Neural progenitor cell (in vitro differentiated cells): Measurements from ENCODE around the gene PRELP.

ENCODE experiments used
- EZH2 ChIP-seq: fragments of 200-600 bp; sonication (generic); IDR thresholded peaks from 2 replicates; pipeline ENCODE4 v1.6.1; 2017; ENCODE audit warnings: antibody characterized with exemption, mild to moderate bottlenecking, moderate library complexity
- EZH2phosphoT487 ChIP-seq: fragments of 200-600 bp; sonication (generic); IDR thresholded peaks from 2 replicates; pipeline ENCODE4 v1.6.1; 2017; ENCODE audit warnings: antibody characterized with exemption
- TF ChIP-seq, protein P1 (sequence below): fragments of 200-600 bp; sonication (generic); IDR thresholded peaks from 2 replicates; pipeline ENCODE4 v1.5.1; 2017; ENCODE audit warnings: antibody characterized with exemption, mild to moderate bottlenecking

GRCh38 chr1:203476216-203476814, 709 bp downstream of the PRELP start:
- TF ChIP-seq, protein P1, sequence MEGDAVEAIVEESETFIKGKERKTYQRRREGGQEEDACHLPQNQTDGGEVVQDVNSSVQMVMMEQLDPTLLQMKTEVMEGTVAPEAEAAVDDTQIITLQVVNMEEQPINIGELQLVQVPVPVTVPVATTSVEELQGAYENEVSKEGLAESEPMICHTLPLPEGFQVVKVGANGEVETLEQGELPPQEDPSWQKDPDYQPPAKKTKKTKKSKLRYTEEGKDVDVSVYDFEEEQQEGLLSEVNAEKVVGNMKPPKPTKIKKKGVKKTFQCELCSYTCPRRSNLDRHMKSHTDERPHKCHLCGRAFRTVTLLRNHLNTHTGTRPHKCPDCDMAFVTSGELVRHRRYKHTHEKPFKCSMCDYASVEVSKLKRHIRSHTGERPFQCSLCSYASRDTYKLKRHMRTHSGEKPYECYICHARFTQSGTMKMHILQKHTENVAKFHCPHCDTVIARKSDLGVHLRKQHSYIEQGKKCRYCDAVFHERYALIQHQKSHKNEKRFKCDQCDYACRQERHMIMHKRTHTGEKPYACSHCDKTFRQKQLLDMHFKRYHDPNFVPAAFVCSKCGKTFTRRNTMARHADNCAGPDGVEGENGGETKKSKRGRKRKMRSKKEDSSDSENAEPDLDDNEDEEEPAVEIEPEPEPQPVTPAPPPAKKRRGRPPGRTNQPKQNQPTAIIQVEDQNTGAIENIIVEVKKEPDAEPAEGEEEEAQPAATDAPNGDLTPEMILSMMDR = no peak
- TF ChIP-seq EZH2 (no peak), EZH2phosphoT487 (no peak)
